HG03139 (cell line): ENCODE measurements around the gene LRRC27.

Source experiments
- ATAC-seq: cut with Tn5 transposase; IDR thresholded peaks from one replicate; pipeline ENCODE4 v1.9.1; 2021; ENCODE audit not compliant: unreplicated experiment

Gene LRRC27

DNA sequence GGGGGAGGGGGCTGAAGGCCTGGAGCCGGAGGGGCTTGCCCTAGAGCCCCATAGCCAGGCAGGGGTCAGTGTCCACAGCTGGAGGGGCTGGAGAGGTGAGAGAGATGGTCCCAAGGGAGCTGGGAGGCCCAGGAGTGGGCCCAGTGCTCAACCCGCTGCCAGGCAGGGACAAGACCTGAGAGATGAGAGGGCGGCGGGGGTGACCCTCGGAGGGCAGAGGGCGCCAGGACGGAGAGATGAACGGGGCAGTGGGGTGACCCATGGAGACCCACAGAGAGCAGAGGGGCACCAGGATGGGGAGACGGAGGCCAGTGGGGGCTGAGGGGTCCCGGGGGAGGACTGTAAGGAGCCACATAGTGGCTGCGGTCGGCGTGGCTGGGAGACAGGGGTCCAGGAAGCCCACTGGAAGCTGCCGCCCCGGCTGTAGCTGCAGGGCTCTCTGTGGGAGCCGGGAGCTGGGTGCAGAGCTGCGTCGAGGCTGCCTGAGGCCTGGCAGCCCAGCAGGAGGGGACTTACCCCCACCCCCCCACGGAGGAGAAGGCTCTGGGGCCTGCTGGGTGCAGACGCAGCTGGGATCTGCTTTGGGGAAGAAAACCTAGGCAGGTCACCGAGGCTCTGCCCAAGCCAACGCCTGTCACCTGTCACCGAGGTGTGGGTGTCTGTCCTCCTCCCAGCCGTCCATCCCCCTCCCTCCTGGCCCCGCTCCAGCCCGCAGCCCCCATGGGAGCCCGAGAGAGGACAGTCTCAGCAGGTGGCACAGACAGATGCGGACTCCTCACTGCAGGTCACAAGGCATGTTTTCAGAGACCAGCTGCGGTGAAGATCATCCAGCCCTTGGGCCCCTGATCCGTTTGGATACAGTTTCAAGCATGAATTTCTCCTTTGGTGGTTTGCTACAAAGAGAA, 90.1 kb downstream of the LRRC27 start:
- ATAC-seq: peak; percentile 47

- ATAC-seq: no peak
These were observed 91.2 kb downstream of the LRRC27 start for GRCh38 chr10:132422903-132423825.

GRCh38 chr10:132423966-132424861, 92.2 kb downstream of the LRRC27 start:
- ATAC-seq: no peak

- ATAC-seq: no peak
These were observed 93.2 kb downstream of the LRRC27 start for GRCh38 chr10:132425029-132425756.

GRCh38 chr10:132425757-132426155, 93.8 kb downstream of the LRRC27 start:
- ATAC-seq: no peak

- ATAC-seq: no peak
These were observed 95.2 kb downstream of the LRRC27 start for GRCh38 chr10:132427006-132427771.

GRCh38 chr10:132427939-132428367, 96.0 kb downstream of the LRRC27 start:
- ATAC-seq: no peak

DNA sequence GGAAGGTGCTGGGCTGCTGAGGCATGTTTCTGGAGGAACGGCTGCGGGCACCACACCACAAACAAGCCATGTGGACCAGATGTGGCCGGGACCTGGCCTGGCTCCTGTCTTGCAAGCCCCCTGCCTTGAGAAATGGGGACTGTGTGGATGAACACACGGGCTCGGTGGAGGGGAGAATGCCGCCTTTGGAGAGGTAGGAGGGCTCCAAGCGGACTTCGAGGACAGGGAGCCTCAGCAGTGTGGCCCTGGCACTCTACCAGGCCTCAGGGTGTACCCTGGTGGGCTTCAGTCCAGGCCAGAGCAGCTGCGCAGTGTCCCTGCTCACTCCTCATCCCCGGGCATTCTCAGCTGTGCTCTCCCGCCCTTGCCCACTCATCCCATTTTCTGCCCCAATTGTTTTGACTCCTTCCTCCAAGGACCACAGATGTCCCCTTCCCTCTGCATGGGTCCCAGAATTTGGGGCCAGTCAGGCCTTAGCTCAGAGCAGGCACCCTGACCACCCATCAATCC, 96.5 kb downstream of the LRRC27 start:
- ATAC-seq: no peak
